HG03469 (cell line): ENCODE results near the gene DDX4.
"Not testable (repeated sequence)": the region's sequence is repeated elsewhere in the genome, so short reads cannot be mapped to it uniquely, and the experiment has no call there.

Experiments
- ATAC-seq: cut with Tn5 transposase; IDR thresholded peaks from one replicate; pipeline ENCODE4 v1.9.1; 2021; ENCODE audit warnings: mild to moderate bottlenecking, moderate library complexity, moderate number of reproducible peaks; ENCODE audit not compliant: unreplicated experiment

The DDX4 gene

GRCh38 chr5:55737793-55738192 is at the start of gene DDX4:
Gene DDX4, plus strand, starts transcription at chr5:55738061. Its CDS starts 903 bp downstream, at chr5:55738964.
- no peak for ATAC-seq

GRCh38 chr5:55691265-55692105 is 46.4 kb upstream of the DDX4 start:
- no peak for ATAC-seq

GRCh38 chr5:55692106-55692417 is 45.8 kb upstream of the DDX4 start:
- ATAC-seq, result no peak

- no peak for ATAC-seq
Measured at GRCh38 chr5:55692509-55692908, 45.4 kb upstream of the DDX4 start.

- ATAC-seq, result no peak
Measured at GRCh38 chr5:55694152-55694830, 43.6 kb upstream of the DDX4 start.

- ATAC-seq, result not testable (repeated sequence)
Measured at GRCh38 chr5:55696704-55697103, 41.2 kb upstream of the DDX4 start.

GRCh38 chr5:55699041-55699688 is 38.7 kb upstream of the DDX4 start:
- ATAC-seq, result no peak

GRCh38 chr5:55700745-55701144 is 37.1 kb upstream of the DDX4 start:
- ATAC-seq, result no peak

- no peak for ATAC-seq
Measured at GRCh38 chr5:55701462-55702103, 36.3 kb upstream of the DDX4 start.

GRCh38 chr5:55702598-55703345 is 35.1 kb upstream of the DDX4 start:
- no peak for ATAC-seq

GRCh38 chr5:55706230-55706629 is 31.6 kb upstream of the DDX4 start:
- no peak for ATAC-seq

GRCh38 chr5:55708732-55709131 is 29.1 kb upstream of the DDX4 start:
- ATAC-seq, result no peak

GRCh38 chr5:55711507-55712022 is 26.3 kb upstream of the DDX4 start:
- no peak for ATAC-seq

GRCh38 chr5:55712023-55712859 is 25.6 kb upstream of the DDX4 start, which contains the start of gene SLC38A9:
Gene SLC38A9, minus strand, starts transcription at chr5:55712324. Its CDS starts 14,366 bp downstream, at chr5:55697958.
- peak; percentile 98 for ATAC-seq

GRCh38 chr5:55713871-55714270 is 24.0 kb upstream of the DDX4 start:
- no peak for ATAC-seq

- ATAC-seq, result no peak
Measured at GRCh38 chr5:55714339-55714738, 23.5 kb upstream of the DDX4 start.

- no peak for ATAC-seq
Measured at GRCh38 chr5:55714749-55715148, 23.1 kb upstream of the DDX4 start.

GRCh38 chr5:55715519-55716078 is 22.3 kb upstream of the DDX4 start:
- no peak for ATAC-seq

GRCh38 chr5:55719026-55719425 is 18.8 kb upstream of the DDX4 start:
- not testable (repeated sequence) for ATAC-seq
